Activated T-helper 1 cell treated with anti-CD3 and anti-CD28 coated beads, Interleukin-12 subunit alpha, Interleukin-12 subunit beta, Interleukin-2, Interleukin-4 antibody, amounts not matched to agents 30 ng/mL and 10 ng/mL and 1 ng/mL, durations not matched to agents 14 hours and 24 hours and 36 hours (primary cell): Measurements from ENCODE around the gene TNFSF10. TPM values are rescaled to one million over a fixed set of nuclear protein-coding genes. Genes with fewer than 3 reads are reported as not detected.
A peak's percentile ranks its signal among the peaks of the same experiment; 100 is the strongest.

Experiments
- DNase-seq: peaks from one replicate; pipeline ENCODE4 v3.0.0; 2021; ENCODE audit warnings: low spot score
- H3K27ac Mint-ChIP-seq: one replicate; pipeline ENCODE4 v1.8.0; 2021; ENCODE audit warnings: mild to moderate bottlenecking, mixed read lengths
- H3K27me3 Mint-ChIP-seq: one replicate; pipeline ENCODE4 v1.8.0; 2022; ENCODE audit warnings: mild to moderate bottlenecking, moderate library complexity, mixed read lengths; ENCODE audit not compliant: insufficient read depth
- H3K36me3 Mint-ChIP-seq: one replicate; pipeline ENCODE4 v1.8.0; 2021; ENCODE audit warnings: low read depth, mixed read lengths
- H3K4me1 Mint-ChIP-seq: one replicate; pipeline ENCODE4 v1.8.0; 2021; ENCODE audit warnings: low read depth, mixed read lengths
- H3K4me3 Mint-ChIP-seq: one replicate; pipeline ENCODE4 v1.8.0; 2021; ENCODE audit warnings: mild to moderate bottlenecking, moderate library complexity, mixed read lengths
- H3K9me3 Mint-ChIP-seq: one replicate; pipeline ENCODE4 v1.8.0; 2021; ENCODE audit warnings: mixed read lengths
- intact Hi-C: fragments of 100-400 bp; cut with micrococcal nuclease; formaldehyde crosslinking; loops from one replicate; pipeline ENCODE4 v1.15.1; 2024
- total RNA-seq: library from RNA; stranded (reverse); gene quantifications from 2 replicates; pipeline ENCODE4 v1.2.3, GENCODE V29; 2022

Gene TNFSF10
- total RNA-seq, 1 donor from 2014 or later, result 123 TPM

DNA sequence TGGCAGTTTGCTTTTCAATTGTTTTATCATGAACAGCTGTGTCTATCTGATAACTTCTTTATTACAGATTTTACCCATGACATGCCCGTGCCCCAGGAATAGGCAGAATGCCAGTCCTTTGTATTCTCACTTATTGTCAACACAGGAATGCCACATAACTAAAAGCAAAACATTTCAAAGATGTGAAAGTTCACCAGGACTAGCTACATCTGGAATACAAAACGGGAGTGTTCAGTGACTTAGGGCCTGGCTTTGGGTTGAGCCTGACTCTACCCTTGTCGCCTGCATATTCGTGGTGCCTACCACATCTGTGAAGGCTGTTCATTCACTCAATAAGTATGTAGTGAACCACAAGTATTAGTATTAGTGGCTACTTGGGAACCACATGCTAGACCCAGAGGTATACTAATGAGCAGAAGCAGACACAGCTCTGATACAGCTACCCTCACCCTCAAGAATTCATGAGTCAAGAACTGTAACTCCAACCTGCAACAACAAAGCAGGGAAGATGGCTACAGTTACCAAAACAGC, 2.9 kb downstream of the TNFSF10 start:
- H3K4me3 Mint-ChIP-seq, result peak overlapping the region; percentile 88
- peaks cover 52% of the 10 kb centered on the region for H3K36me3 Mint-ChIP-seq

GRCh38 chr3:172519740-172520139, 3.5 kb downstream of the TNFSF10 start:
- intact Hi-C loops, result loop anchor here (1.0 to 10.0 kb wide), 6 partner anchors 7 to 1265 kb away; partner anchors contain the start of genes ECT2, FNDC3B and TNIK
- Mint-ChIP-seq H3K27ac (peak overlapping the region; percentile 91), H3K36me3 (peaks cover 58% of the 10 kb centered on the region)

More for the DNA sequence above, 2.9 kb downstream of the TNFSF10 start:
- Mint-ChIP-seq H3K4me1 (peaks cover 77% of the 10 kb centered on the region), H3K27ac (peak overlapping the region; percentile 91), H3K9me3 (no peaks in the 10 kb centered on the region), H3K27me3 (no peaks in the 10 kb centered on the region)
- intact Hi-C loops, result loop anchor here (1.0 kb wide), 1 partner anchor 8 kb away; no protein-coding TSS in a partner anchor
- no peak for DNase-seq

GRCh38 chr3:172518929-172519640, 4.1 kb downstream of the TNFSF10 start:
- H3K4me3 Mint-ChIP-seq, result peak overlapping the region; percentile 88
- no peaks in the 10 kb centered on the region for H3K27me3 Mint-ChIP-seq
- no peak for DNase-seq
- intact Hi-C loops, result loop anchor here (1.0 to 10.0 kb wide), 8 partner anchors 31 to 1264 kb away; partner anchors contain the start of genes ECT2, FNDC3B and TNIK
- H3K9me3 Mint-ChIP-seq, result no peaks in the 10 kb centered on the region
- H3K27ac Mint-ChIP-seq, result peak overlapping the region; percentile 89
- peaks cover 64% of the 10 kb centered on the region for H3K36me3 Mint-ChIP-seq
- H3K4me1 Mint-ChIP-seq, result peaks cover 77% of the 10 kb centered on the region

More at GRCh38 chr3:172519740-172520139, 3.5 kb downstream of the TNFSF10 start:
- Mint-ChIP-seq H3K4me3 (peak overlapping the region; percentile 88), H3K4me1 (peaks cover 77% of the 10 kb centered on the region), H3K27me3 (no peaks in the 10 kb centered on the region), H3K9me3 (no peaks in the 10 kb centered on the region)
- no peak for DNase-seq

- DNase-seq, result peak; percentile 57
- Mint-ChIP-seq H3K4me3 (peak overlapping the region; percentile 88), H3K9me3 (no peaks in the 10 kb centered on the region), H3K27me3 (no peaks in the 10 kb centered on the region), H3K4me1 (peaks cover 80% of the 10 kb centered on the region), H3K36me3 (peaks cover 76% of the 10 kb centered on the region), H3K27ac (peak overlapping the region; percentile 97)
- intact Hi-C loops, result loop anchor here (1.0 to 10.0 kb wide), 11 partner anchors 12 to 1263 kb away; partner anchors contain the start of genes ECT2, FNDC3B and TNIK
Observed at GRCh38 chr3:172517859-172518466, 5.3 kb downstream of the TNFSF10 start.

DNA sequence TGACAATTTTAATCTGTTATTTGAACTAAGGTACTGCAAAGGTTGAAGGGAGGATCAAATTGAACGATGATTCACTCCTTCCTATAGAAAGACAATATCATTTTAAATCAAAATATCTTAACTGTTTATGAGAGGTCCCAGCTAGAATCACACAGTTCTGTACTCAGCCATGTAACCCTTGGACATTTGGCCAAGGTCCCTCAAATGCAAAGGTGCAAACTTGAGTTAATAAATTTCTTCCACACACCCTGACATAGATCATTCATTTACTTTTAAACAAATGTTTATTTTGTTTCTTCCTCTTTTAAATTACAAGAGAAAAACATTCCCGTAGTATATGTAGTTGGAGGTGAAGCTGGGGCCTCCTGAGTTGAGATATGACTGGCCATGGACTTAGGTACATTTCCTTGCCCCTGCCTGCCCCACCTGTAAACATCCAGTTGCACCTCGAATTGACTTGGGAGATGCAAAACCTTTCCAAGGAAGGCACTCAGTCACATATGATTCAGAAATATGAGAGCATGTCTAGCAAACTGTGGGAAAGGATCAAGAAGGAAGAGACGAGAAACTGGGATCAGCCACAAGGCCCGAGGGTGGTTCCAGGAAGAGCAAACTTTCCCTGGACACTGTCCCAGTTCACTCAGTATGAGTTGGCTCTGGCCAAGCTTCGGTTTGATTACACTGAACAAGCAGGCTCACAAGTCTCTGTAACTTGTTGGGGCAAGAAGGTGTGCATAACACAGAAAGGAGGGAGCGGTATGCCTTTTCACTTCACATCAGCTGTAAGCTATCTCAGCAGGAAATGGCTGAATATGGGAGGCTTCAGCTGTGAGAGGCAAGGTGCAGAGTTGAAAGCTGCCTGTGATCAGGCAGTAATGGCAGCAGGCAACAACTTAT, 6.7 kb downstream of the TNFSF10 start:
- Mint-ChIP-seq H3K27ac (peak overlapping the region; percentile 97), H3K4me1 (peaks cover 94% of the 10 kb centered on the region), H3K4me3 (peak overlapping the region; percentile 86), H3K36me3 (peaks cover 83% of the 10 kb centered on the region), H3K9me3 (no peaks in the 10 kb centered on the region), H3K27me3 (no peaks in the 10 kb centered on the region)
- DNase-seq, result no peak
- intact Hi-C loops, result loop anchor here (1.0 to 10.0 kb wide), 8 partner anchors 14 to 1262 kb away; partner anchors contain the start of genes ECT2, FNDC3B and TNIK

DNA sequence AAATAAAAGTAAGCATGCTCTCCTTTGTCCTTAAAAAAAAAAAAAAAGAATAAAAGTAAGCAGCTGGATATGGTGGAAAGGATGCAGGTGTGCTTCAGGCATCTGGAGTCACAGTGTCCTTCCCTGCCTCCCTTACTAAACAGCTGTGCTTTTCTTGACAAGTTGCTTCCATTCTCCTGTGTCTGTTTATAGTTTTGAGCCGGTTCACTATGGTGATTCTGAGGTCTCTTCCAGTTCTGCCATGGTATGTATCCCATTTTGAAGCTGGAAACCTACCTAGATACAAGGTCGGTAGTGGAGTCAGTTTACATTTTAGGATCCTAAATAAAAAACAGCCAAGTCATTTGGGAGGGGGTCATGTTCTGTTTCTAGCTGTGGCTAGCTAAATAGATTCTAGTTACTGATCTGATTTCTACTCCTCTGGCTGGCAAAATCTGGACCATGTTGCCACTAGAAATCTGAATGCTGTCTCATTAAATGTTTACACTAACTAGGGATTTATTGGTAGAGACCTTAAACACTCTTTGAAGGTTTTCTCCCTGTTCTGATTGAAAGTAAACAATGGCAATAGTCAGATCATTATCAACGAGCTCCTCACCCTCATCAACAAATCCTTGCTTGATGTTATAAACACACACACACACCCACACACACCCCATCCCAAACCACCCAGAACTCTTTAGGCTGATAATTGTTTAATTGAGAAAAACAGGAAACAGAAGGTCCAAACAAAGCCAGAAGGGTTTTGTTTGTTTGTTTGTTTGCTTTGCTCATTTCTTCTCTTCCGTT, 7.9 kb downstream of the TNFSF10 start:
- Mint-ChIP-seq H3K4me1 (peaks cover 98% of the 10 kb centered on the region), H3K27me3 (no peaks in the 10 kb centered on the region), H3K36me3 (peaks cover 85% of the 10 kb centered on the region), H3K4me3 (peak overlapping the region; percentile 86), H3K9me3 (no peaks in the 10 kb centered on the region), H3K27ac (peak overlapping the region; percentile 97)
- intact Hi-C loops, result loop anchor here (1.0 to 10.0 kb wide), 6 partner anchors 8 to 1261 kb away; partner anchors contain the start of genes ECT2, FNDC3B, TNFSF10 and TNIK
- DNase-seq, result no peak

DNA sequence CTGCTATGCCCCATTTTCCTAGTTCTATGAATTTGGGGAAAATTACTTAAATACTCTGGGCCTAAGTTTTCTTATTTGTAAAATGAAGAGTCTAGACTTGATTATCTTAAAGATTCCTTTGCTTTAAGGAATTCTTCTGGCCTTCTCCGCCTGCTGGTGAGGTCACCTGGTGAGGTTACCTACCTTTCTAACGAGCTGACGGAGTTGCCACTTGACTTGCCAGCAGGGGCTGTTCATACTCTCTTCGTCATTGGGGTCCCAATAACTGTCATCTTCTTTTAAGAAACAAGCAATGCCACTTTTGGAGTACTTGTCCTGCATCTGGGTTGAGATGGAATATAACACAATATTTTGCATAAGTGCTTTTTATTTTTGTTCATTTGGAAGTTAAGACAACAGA, 8.6 kb downstream of the TNFSF10 start:
- peak overlapping the region; percentile 97 for H3K27ac Mint-ChIP-seq

GRCh38 chr3:172513488-172513887, 9.7 kb downstream of the TNFSF10 start:
- H3K9me3 Mint-ChIP-seq, result no peaks in the 10 kb centered on the region
- peaks cover 91% of the 10 kb centered on the region for H3K36me3 Mint-ChIP-seq
- peak overlapping the region; percentile 86 for H3K4me3 Mint-ChIP-seq
- DNase-seq, result no peak
- H3K27ac Mint-ChIP-seq, result peak overlapping the region; percentile 97
- peaks cover 98% of the 10 kb centered on the region for H3K4me1 Mint-ChIP-seq
- intact Hi-C loops, result loop anchor here (10.0 kb wide), 3 partner anchors 479 to 1259 kb away; partner anchors contain the start of genes FNDC3B and TNIK
- no peaks in the 10 kb centered on the region for H3K27me3 Mint-ChIP-seq

More for the DNA sequence above, 8.6 kb downstream of the TNFSF10 start:
- intact Hi-C loops, result loop anchor here (1.0 to 10.0 kb wide), 7 partner anchors 8 to 1260 kb away; partner anchors contain the start of genes ECT2, FNDC3B, TNFSF10 and TNIK
- H3K4me1 Mint-ChIP-seq, result peaks cover 98% of the 10 kb centered on the region
- H3K9me3 Mint-ChIP-seq, result no peaks in the 10 kb centered on the region
- no peak for DNase-seq
- H3K27me3 Mint-ChIP-seq, result no peaks in the 10 kb centered on the region
- H3K36me3 Mint-ChIP-seq, result peaks cover 85% of the 10 kb centered on the region
- H3K4me3 Mint-ChIP-seq, result peak overlapping the region; percentile 86

DNA sequence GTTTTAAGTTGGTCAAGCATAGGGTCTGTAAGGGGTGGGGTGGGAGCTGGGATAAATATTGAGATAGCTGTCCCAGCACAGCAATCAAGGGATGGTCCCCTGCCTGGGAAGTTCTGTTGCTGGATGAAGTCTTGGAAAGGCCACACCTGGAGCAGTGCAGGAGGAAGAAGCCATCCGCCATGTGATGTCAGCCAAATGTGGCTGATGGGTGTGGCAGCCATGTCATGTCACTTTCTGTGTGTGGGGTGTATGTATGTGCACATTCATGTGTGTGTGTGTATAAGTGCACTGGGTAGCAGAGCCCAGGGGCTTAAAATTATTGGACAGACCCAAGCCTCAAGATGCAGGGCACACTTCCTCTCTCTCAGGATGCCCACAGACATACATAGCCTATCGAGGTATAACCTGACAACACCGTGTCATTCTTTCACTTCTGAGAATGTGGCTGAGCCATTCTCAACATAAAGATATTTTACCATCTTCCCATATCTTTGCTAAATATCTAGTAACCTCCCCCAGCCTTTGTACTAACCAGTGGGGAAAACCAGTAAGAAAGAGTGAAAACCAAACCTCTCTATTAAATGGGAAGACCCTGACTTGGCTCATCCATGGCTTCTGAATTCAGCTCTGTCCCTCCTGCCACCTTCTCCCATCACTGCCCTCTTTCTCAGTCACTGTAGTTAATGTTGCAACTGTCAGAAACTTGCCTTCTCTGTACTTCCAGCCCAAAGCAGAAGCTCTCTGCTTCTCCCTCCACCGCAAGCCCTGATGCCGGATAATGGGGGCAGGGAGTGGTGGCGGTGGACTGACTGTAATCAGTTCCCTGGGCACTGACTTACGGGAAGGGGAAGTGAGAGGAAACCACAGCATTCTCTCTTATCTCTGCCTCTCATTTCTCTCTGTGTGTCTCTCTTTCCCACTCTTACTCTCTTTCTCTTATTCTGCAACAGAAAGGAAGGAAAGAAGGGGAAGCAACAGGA, 11.2 kb downstream of the TNFSF10 start:
- peak; percentile 69 for DNase-seq
- Mint-ChIP-seq H3K4me1 (peaks cover 98% of the 10 kb centered on the region), H3K4me3 (peak overlapping the region; percentile 43), H3K9me3 (no peaks in the 10 kb centered on the region), H3K27ac (peak overlapping the region; percentile 88), H3K27me3 (no peaks in the 10 kb centered on the region), H3K36me3 (peaks cover 90% of the 10 kb centered on the region)
- intact Hi-C loops, result loop anchor here (1.0 to 10.0 kb wide), 7 partner anchors 8 to 1257 kb away; partner anchors contain the start of genes FNDC3B and TNIK

GRCh38 chr3:172506094-172506493, 17.1 kb downstream of the TNFSF10 start:
- DNase-seq, result no peak
- Mint-ChIP-seq H3K9me3 (peaks cover 4% of the 10 kb centered on the region), H3K4me3 (peak overlapping the region; percentile 16), H3K27ac (peak overlapping the region; percentile 83), H3K27me3 (no peaks in the 10 kb centered on the region), H3K36me3 (peaks cover 79% of the 10 kb centered on the region), H3K4me1 (peaks cover 57% of the 10 kb centered on the region)
- intact Hi-C loops, result loop anchor here (1.0 to 2.0 kb wide), 3 partner anchors 8 to 86 kb away; partner anchors contain the start of gene TNFSF10
